ENCODE results near the gene TLE6.
"Not testable (repeated sequence)": the region's sequence is repeated elsewhere in the genome, so short reads cannot be mapped to it uniquely, and the experiment has no call there.

Gene TLE6

GRCh38 chr19:2974342-2975041 lies 2.9 kb upstream of the TLE6 start:
- DNase-seq (ENCODE audit: low spot score), result no peak

- no peak for DNase-seq (ENCODE audit: low spot score)
Measured at GRCh38 chr19:2976609-2977000, 759 bp upstream of the TLE6 start.

- DNase-seq (ENCODE audit: low spot score), result no peak
Measured at GRCh38 chr19:2977746-2978138, 378 bp downstream of the TLE6 start.

GRCh38 chr19:2978166-2978767 lies 903 bp downstream of the TLE6 start:
- DNase-seq (ENCODE audit: low spot score), result no peak

- no peak for DNase-seq (ENCODE audit: low spot score)
Measured at GRCh38 chr19:2978772-2979171, 1.4 kb downstream of the TLE6 start.

- no peak for DNase-seq (ENCODE audit: low spot score)
Measured at GRCh38 chr19:2981898-2982297, 4.5 kb downstream of the TLE6 start.

- no peak for DNase-seq (ENCODE audit: low spot score)
Measured at GRCh38 chr19:2982561-2982960, 5.2 kb downstream of the TLE6 start.

- DNase-seq (ENCODE audit: low spot score), result no peak
Measured at GRCh38 chr19:2982983-2983350, 5.6 kb downstream of the TLE6 start.

GRCh38 chr19:2983351-2984214 lies 6.2 kb downstream of the TLE6 start:
- no peak for DNase-seq (ENCODE audit: low spot score)

- DNase-seq (ENCODE audit: low spot score), result no peak
Measured at GRCh38 chr19:2984215-2984528, 6.8 kb downstream of the TLE6 start.

GRCh38 chr19:2986951-2987524 lies 9.7 kb downstream of the TLE6 start:
- DNase-seq (ENCODE audit: low spot score), result no peak

- no peak for DNase-seq (ENCODE audit: low spot score)
Measured at GRCh38 chr19:2987797-2988196, 10.4 kb downstream of the TLE6 start.

- DNase-seq (ENCODE audit: low spot score), result no peak
Measured at GRCh38 chr19:2988568-2988967, 11.2 kb downstream of the TLE6 start.

- no peak for DNase-seq (ENCODE audit: low spot score)
Measured at GRCh38 chr19:2989236-2989946, 12.0 kb downstream of the TLE6 start.

- DNase-seq (ENCODE audit: low spot score), result not testable (repeated sequence)
Measured at GRCh38 chr19:2992333-2992732, 15.0 kb downstream of the TLE6 start.

GRCh38 chr19:2992958-2993357 lies 15.6 kb downstream of the TLE6 start:
- DNase-seq (ENCODE audit: low spot score), result no peak

GRCh38 chr19:2993579-2993978 lies 16.2 kb downstream of the TLE6 start:
- no peak for DNase-seq (ENCODE audit: low spot score)

GRCh38 chr19:2994588-2995131 lies 17.3 kb downstream of the TLE6 start:
- no peak for DNase-seq (ENCODE audit: low spot score)

- DNase-seq (ENCODE audit: low spot score), result no peak
Measured at GRCh38 chr19:2997720-2998119, 20.4 kb downstream of the TLE6 start.

GRCh38 chr19:2998642-2999041 lies 21.3 kb downstream of the TLE6 start:
- no peak for DNase-seq (ENCODE audit: low spot score)

GRCh38 chr19:3001235-3001800 lies 24.0 kb downstream of the TLE6 start:
- DNase-seq (ENCODE audit: low spot score), result no peak

- DNase-seq (ENCODE audit: low spot score), result no peak
Measured at GRCh38 chr19:3003046-3003445, 25.7 kb downstream of the TLE6 start.

Data from putamen (tissue), 1 donor.